GM18868 (cell line): Measurements from ENCODE around the gene ZNF784.

Experiments
- ATAC-seq: cut with Tn5 transposase; IDR thresholded peaks from one replicate; pipeline ENCODE4 v1.9.1; 2021; ENCODE audit warnings: mild to moderate bottlenecking, moderate library complexity; ENCODE audit not compliant: unreplicated experiment

Gene ZNF784

GRCh38 chr19:55656988-55657747 is 32.8 kb upstream of the ZNF784 start:
- ATAC-seq: no peak

- no peak for ATAC-seq
Measured at GRCh38 chr19:55656552-55656951, 32.2 kb upstream of the ZNF784 start.

- ATAC-seq: no peak
Measured at GRCh38 chr19:55655648-55656040, 31.3 kb upstream of the ZNF784 start.

- ATAC-seq: peak; percentile 36
Measured at GRCh38 chr19:55654868-55655647, 30.7 kb upstream of the ZNF784 start, which contains the start of gene U2AF2. Gene U2AF2, plus strand, starts transcription at chr19:55655035. Its CDS starts 70 bp downstream, at chr19:55655105.

- peak; percentile 50 for ATAC-seq
Measured at GRCh38 chr19:55654323-55654867, 30.0 kb upstream of the ZNF784 start.

GRCh38 chr19:55653651-55654322 is 29.4 kb upstream of the ZNF784 start:
- peak; percentile 42 for ATAC-seq

- no peak for ATAC-seq
Measured at GRCh38 chr19:55652311-55653128, 28.2 kb upstream of the ZNF784 start.

GRCh38 chr19:55651236-55651635 is 26.9 kb upstream of the ZNF784 start:
- ATAC-seq: no peak

GRCh38 chr19:55650602-55651230 is 26.4 kb upstream of the ZNF784 start:
- ATAC-seq: no peak

GRCh38 chr19:55650126-55650557 is 25.8 kb upstream of the ZNF784 start:
- no peak for ATAC-seq

- no peak for ATAC-seq
Measured at GRCh38 chr19:55649268-55650125, 25.1 kb upstream of the ZNF784 start.

- ATAC-seq: no peak
Measured at GRCh38 chr19:55648585-55649267, 24.4 kb upstream of the ZNF784 start.

- ATAC-seq: no peak
Measured at GRCh38 chr19:55647732-55648584, 23.6 kb upstream of the ZNF784 start, which contains the start of gene CCDC106. Gene CCDC106, plus strand, starts transcription at chr19:55648212. Its CDS starts 835 bp downstream, at chr19:55649047.

GRCh38 chr19:55646889-55647731 is 22.7 kb upstream of the ZNF784 start:
- ATAC-seq: no peak

GRCh38 chr19:55645512-55645881 is 21.1 kb upstream of the ZNF784 start:
- ATAC-seq: no peak

- no peak for ATAC-seq
Measured at GRCh38 chr19:55644842-55645511, 20.6 kb upstream of the ZNF784 start.
